Bronchial epithelial cell (primary cell): ENCODE results near the gene PDXDC1. TPM values are rescaled to one million over a fixed set of nuclear protein-coding genes. Genes with fewer than 3 reads are reported as not detected.
"Not testable (repeated sequence)": the region's sequence is repeated elsewhere in the genome, so short reads cannot be mapped to it uniquely, and the experiment has no call there.

Experiments used
- DNase-seq: peaks from one replicate; pipeline ENCODE4 v3.0.0-alpha.2; 2010; ENCODE audit warnings: low read depth
- FAIRE-seq: peaks from 2 replicates; lab custom pipeline; 2011; peaks lifted over from hg19 to GRCh38; lab: Jason Lieb, UNC
- H3K27me3 ChIP-seq: 2 replicates; pipeline ENCODE4 v1.5.1; 2011; ENCODE audit warnings: low read length; ENCODE audit not compliant: control insufficient read depth, insufficient read depth
- H3K36me3 ChIP-seq: 2 replicates; pipeline ENCODE4 v1.5.1; 2011; ENCODE audit warnings: low read length; ENCODE audit not compliant: control insufficient read depth, insufficient read depth
- H3K4me3 ChIP-seq: 2 replicates; pipeline ENCODE4 v1.5.1; 2011; ENCODE audit warnings: mild to moderate bottlenecking, low read depth, low read length, control low read depth
- total RNA-seq: library from RNA; depleted of rRNA; stranded (reverse); fragments of >200 nt; gene quantifications from 2 replicates; pipeline ENCODE4 v1.2.1, GENCODE V29; 2014
- TF ChIP-seq, protein P1 (sequence below): IDR thresholded peaks from 2 replicates; pipeline ENCODE4 v1.5.1; 2011; ENCODE audit warnings: mild to moderate bottlenecking, moderate library complexity, low read length, control low read depth, inconsistent platforms; ENCODE audit not compliant: insufficient read depth, severe bottlenecking

PDXDC1 gene
- total RNA-seq, 1 donor from 2014 or later, result 71.9 TPM

DNA sequence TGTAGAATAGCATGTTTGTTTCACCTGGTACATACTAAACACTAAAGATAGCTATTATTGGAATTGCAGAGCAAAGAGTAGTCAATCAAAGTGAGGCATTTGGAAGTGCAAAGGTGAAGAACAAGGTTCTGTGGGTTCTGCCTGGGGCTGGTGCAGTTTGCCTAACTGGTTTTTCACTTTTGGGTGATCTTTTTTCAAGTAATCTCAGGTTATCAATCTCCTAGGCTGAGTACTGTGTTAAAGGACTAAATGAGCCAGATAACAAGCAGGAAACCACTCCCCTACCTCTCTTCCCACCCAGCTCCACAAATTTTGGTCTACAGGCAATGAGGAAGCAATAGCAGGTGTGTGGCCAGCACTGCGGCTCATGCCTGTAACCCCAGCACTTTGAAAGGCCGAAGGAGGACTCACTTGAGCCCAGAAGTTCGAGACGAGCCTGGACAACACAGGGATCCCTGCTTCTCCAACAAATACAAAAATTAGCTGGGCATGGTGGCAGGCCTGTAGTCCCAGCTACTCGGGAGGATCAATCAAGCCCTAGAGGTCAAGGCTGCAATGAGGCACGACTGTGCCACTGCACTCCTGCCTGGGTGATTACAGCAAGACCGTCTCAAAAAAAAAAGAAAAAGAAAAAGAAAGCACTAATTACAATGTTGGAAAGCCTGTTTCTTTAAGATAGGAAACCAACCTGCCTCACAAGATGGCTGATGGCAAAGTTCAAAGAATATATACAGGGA, 83.0 kb downstream of the PDXDC1 start:
- no peaks in the 10 kb centered on the region for H3K27me3 ChIP-seq
- no peak for FAIRE-seq
- TF ChIP-seq, protein P1, sequence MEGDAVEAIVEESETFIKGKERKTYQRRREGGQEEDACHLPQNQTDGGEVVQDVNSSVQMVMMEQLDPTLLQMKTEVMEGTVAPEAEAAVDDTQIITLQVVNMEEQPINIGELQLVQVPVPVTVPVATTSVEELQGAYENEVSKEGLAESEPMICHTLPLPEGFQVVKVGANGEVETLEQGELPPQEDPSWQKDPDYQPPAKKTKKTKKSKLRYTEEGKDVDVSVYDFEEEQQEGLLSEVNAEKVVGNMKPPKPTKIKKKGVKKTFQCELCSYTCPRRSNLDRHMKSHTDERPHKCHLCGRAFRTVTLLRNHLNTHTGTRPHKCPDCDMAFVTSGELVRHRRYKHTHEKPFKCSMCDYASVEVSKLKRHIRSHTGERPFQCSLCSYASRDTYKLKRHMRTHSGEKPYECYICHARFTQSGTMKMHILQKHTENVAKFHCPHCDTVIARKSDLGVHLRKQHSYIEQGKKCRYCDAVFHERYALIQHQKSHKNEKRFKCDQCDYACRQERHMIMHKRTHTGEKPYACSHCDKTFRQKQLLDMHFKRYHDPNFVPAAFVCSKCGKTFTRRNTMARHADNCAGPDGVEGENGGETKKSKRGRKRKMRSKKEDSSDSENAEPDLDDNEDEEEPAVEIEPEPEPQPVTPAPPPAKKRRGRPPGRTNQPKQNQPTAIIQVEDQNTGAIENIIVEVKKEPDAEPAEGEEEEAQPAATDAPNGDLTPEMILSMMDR, result no peak

GRCh38 chr16:15059324-15059723, 84.5 kb downstream of the PDXDC1 start:
- DNase-seq, result no peak
- no peaks in the 10 kb centered on the region for H3K27me3 ChIP-seq
- no peak overlapping the region for H3K4me3 ChIP-seq
- FAIRE-seq, result no peak
- TF ChIP-seq, protein P1, result no peak
- peaks cover 12% of the 10 kb centered on the region for H3K36me3 ChIP-seq

More for the DNA sequence above, 83.0 kb downstream of the PDXDC1 start:
- no peak for DNase-seq
- Histone ChIP-seq H3K36me3 (peaks cover 10% of the 10 kb centered on the region), H3K4me3 (no peak overlapping the region)

DNA sequence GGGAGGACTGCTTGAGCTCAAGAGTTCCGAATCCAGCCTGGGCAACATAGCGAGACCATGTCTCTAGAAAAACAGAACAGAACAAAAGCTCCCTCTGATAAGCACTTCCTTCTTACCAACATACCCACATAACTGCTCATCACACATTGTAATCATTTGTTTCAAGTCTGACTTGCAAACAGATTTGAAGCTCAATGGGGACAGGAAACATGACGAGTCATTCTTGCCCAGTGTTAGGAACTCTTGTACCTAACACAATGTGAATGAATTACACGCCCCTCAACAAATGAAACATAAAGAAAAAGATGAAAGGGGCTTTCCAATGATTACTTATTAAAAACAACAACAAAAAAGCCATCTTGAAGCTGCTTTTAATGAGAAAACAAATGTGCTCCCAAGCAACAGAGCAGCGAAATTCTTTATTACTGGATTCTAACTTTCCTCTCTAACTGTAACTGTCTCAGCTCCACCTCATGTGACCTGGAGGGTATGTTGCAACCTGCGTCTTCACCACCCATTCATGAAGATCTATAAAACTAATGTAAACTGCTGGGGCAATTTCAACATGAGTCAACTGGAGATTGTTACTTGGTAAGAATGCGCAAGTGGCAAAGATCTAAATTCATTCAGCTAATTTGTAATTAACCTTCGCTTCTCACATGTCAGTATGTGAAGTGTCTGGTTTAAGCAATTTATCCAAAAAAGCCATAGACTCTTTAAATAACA, 87.4 kb downstream of the PDXDC1 start:
- peaks cover 12% of the 10 kb centered on the region for H3K36me3 ChIP-seq
- not testable (repeated sequence) for H3K27me3 ChIP-seq, FAIRE-seq, H3K4me3 ChIP-seq
- peak; percentile 41 for DNase-seq

DNA sequence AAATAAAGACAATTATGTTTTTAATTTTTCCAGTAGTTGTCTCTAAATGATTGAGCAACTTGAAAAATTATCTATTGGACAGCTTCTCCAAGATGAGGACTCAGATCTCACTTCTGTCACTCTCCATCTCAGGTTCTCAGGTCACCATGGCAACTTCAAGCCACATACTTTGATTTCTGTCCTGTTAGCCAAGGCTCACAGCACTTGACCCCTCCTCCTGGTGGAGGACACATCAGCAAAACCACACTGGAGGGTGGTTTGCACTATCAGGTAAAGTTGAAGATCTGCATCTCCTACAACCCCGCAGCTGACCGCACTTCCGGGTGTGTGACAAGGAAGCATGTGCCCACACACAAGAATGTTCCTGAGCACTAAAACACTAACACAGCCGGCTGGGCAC, 91.1 kb downstream of the PDXDC1 start:
- H3K4me3 ChIP-seq, FAIRE-seq, H3K27me3 ChIP-seq, DNase-seq: not testable (repeated sequence)
- H3K36me3 ChIP-seq, result peaks cover 10% of the 10 kb centered on the region

DNA sequence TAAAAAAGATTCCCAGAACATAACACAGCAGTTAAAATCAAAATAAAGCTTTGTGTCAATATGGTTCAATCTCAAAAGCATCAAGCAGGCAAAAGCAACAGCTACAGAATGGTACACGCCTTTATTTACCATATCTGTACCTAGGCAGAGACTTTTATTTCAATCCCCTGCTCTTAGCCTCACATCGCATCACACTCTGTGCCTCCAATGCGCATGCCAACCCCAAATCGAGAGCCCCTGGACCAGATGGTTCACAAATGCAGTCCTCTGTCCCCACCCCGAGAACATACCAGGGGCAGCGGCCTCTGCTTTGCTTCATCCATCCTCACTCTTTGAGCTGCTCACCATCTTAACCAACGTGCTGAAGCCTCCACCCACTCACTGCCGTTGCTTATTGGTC, 91.9 kb downstream of the PDXDC1 start:
- DNase-seq, H3K4me3 ChIP-seq, H3K27me3 ChIP-seq, FAIRE-seq, H3K36me3 ChIP-seq: not testable (repeated sequence)

DNA sequence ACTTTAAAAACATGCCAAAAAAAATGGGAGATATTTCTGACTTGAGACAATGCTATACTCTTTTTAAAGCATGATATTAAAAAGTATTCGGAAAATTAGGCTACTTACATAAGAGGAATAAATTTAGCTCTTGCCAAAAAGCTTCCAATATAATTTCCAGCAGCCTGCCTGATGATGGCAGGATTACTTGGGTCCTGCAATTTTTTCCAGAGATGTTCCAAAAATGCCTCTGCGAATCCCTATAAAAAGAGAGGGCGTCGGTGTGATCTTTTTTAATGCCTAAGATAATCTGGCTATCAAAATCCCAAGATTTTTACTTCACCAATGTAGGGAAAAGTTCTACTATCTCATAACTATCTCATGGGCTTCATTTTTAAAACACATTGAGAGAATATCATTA, 96.2 kb downstream of the PDXDC1 start:
- FAIRE-seq, H3K4me3 ChIP-seq, DNase-seq, H3K27me3 ChIP-seq: not testable (repeated sequence)
- peaks cover 10% of the 10 kb centered on the region for H3K36me3 ChIP-seq

DNA sequence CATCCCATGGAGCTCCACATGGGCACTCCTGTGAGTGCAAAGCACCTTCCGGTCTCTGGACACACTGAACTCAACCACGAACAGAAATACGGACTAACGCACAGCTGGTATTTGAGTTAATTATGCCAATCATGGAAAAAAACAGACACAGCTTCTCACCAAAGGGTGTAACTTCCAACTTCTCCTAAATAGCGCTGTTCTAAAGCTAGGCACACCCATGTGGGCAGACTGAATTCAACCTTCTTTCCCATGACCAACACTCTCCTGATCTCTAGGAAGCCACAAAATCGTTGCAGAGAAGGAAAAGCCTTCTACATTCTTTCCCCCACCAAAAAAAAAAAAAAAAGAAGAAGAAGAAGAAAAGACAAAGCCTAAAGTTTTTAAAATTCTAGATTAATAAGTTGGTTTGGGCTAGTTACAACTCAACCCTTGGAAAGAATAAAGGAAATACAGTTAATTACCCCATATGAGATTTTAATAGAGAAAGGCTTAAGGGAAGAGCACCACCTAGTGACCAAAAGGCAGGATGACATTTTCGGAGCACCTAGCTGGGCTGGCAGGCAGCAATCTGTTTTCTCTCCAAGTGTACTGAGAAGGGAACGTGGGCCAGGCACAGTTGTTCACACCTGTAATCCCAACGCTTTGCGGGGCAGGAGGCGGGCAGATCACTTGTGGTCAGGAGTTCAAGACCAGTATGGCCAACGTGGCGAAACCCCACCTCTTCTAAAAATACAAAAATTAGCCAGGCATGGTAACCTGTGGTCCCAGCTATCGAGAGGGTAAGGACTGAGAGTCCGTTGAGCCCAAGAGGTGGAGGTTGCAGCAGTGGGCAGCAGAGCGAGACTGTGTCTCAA, 97.3 kb downstream of the PDXDC1 start:
- TF ChIP-seq, protein P1, result peak; percentile 10
- H3K36me3 ChIP-seq, result peaks cover 10% of the 10 kb centered on the region
- not testable (repeated sequence) for FAIRE-seq, DNase-seq, H3K27me3 ChIP-seq, H3K4me3 ChIP-seq
